GM12801 (cell line): ENCODE data around the gene C5.

Source experiments
- TF ChIP-seq, protein P1 (sequence below): IDR thresholded peaks from one replicate; pipeline ENCODE4 v1.5.1; 2011; ENCODE audit warnings: control low read depth; ENCODE audit not compliant: insufficient read length; ENCODE audit errors: extremely low read depth

Gene C5

GRCh38 chr9:120947222-120947621 lies 102.9 kb downstream of the C5 start:
- TF ChIP-seq, protein P1, sequence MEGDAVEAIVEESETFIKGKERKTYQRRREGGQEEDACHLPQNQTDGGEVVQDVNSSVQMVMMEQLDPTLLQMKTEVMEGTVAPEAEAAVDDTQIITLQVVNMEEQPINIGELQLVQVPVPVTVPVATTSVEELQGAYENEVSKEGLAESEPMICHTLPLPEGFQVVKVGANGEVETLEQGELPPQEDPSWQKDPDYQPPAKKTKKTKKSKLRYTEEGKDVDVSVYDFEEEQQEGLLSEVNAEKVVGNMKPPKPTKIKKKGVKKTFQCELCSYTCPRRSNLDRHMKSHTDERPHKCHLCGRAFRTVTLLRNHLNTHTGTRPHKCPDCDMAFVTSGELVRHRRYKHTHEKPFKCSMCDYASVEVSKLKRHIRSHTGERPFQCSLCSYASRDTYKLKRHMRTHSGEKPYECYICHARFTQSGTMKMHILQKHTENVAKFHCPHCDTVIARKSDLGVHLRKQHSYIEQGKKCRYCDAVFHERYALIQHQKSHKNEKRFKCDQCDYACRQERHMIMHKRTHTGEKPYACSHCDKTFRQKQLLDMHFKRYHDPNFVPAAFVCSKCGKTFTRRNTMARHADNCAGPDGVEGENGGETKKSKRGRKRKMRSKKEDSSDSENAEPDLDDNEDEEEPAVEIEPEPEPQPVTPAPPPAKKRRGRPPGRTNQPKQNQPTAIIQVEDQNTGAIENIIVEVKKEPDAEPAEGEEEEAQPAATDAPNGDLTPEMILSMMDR: no peak

DNA sequence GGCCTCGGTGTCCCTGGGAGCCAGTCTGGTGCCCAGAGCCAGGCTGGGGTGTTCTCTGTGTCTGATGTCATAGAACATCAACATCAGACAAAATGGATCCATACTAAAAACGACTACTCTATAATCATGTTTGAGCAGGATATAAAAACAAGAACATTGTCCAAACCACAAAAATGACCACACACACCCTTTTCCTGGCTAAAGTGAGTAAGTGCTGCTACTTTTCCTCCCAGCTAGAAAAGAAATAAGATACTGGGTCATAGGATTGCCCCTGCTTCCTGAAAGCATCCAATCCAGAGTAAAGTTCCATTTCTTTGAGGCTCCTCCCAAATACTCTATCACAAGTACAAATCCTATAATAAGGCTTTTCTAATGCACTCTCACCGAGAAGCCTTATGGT lies 103.8 kb downstream of the C5 start:
- TF ChIP-seq, protein P1: no peak

DNA sequence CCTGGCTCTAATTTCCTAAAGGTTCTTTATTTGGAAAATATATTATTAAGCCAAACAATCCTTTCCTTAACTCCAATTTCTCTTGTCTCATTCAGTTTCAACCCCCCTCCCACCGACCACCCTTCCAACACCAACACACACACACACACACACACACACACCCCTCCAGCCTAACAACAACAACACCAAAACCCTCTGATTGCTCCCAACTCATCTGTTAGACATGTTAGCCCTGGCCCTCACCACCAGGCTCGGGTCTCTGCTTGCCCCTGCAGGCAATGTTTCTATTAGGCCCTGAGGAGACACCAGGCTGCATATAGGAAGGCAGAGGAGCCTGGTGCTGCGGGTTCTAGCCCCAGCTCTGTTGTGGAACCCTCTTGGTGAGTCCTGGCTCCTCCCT lies 105.1 kb downstream of the C5 start:
- TF ChIP-seq, protein P1: no peak

DNA sequence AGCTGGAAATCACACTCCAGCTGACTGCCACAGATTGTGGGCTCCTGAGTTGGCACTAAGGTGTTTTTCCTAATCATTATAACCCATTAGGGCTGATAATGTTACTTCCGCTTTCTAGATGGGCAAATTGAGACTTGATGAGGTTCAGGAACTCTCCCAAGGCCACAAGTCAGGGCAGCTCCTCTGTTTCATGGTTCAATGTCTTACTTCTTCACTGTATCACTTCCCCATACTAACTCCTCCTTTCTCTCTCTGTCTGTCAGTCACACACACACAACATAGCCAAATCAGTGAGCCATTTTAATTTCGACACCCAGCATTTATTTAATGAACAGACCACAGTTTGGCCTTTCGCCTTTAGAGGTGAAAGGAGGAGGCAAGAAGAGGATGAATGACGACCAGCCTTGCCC lies 105.6 kb downstream of the C5 start:
- TF ChIP-seq, protein P1: no peak

DNA sequence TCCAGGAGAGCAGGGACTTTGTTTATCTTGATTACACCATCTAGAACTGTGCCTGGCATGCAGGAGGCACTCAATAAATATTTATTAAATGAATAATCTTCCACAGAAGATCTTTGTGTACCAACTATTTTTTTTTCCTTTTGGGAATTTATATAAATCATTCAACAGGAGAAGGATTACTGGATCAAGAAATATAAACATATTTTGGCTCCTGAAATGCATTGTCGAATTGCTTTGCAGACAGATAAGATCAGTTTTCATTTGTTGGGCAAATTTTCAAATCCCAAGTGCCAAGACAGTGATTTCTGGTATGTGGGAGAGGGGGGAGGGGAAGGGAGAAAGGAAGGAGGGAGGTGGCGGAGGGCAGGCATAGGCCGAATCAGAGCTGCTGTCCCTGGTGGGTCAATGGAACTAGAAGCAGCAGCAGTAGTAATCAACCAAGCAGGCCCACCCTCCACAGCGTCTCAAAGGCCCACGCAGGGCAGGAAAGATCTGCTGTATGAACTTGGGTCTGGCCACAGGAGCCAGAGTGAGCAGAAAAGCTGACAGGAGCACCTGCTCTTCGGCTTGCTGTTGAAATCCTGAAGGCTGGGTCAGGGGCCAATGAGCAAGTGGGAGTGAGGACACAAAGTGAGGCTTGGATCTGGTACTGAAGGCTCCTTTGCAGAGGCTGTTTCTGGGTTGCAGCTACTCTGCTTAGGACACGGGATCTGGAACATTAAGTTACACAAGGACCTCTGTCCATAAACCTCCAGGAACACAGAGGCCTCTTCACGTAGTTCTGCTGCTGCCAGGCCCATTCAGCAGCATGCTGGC lies 107.7 kb downstream of the C5 start:
- TF ChIP-seq, protein P1: no peak

DNA sequence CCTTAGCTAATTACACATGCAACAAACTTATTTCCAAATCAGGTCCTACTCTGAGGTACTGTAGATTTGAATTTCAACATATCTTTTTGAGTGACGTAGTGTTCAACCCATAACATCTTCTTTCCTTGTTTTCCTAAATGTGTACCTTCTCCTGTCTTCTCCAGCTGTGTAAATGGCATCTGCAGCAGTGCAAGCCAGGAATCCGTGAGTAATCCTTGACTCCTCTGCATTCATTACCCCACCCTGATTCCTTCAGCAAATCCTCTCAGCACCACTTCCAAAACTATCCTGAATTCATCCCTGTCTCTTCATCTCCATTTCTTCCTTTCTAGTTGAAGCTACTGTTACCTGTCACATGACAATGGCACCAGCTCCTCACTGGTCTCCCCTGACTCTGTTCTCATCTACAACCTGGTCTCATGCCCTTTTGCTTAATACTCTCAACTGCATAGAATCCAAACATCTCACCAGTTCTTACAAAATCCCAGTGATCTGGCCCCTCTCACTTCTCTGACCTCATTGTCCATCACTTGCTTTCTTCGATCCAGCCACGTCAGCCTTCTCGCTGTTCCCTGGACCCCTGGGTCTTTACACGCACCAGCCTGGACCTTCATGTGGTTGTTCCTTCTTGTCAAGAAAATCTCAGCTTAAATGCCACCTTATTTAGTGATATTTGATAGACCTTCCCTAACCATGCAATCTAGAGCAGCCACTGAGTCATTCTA lies 108.9 kb downstream of the C5 start:
- TF ChIP-seq, protein P1: no peak

- TF ChIP-seq, protein P1: no peak
Observed at GRCh38 chr9:120940573-120940972, 109.5 kb downstream of the C5 start.
